WTC11 (cell line): ENCODE data around the gene CAMK2D. TPM values are rescaled to one million over a fixed set of nuclear protein-coding genes. Genes with fewer than 3 reads are reported as not detected.

ENCODE experiments used
- ATAC-seq: fragments of 200-7000 bp; cut with Tn5 transposase; 2 replicates; pipeline ENCODE4 v1.10.0; 2021; ENCODE audit warnings: mild to moderate bottlenecking, moderate library complexity
- CTCF ChIA-PET: fragments of 300-600 bp; sonication (Branson Sonifier 250); formaldehyde crosslinking; loops from one replicate; lab custom pipeline; 2021; ENCODE audit warnings: antibody characterized with exemption; lab: Charles Lee
- POLR2A ChIA-PET: fragments of 350-600 bp; sonication (Branson Sonifier 250); formaldehyde crosslinking; loops from one replicate; lab custom pipeline; 2021; ENCODE audit warnings: antibody characterized with exemption; lab: Charles Lee
- DNase-seq: peaks from one replicate; pipeline ENCODE4 v3.0.0; 2021; ENCODE audit warnings: low spot score
- H3K27ac Mint-ChIP-seq: 2 replicates; pipeline ENCODE4 v1.8.0; 2021; ENCODE audit warnings: mixed read lengths
- H3K27me3 Mint-ChIP-seq: 2 replicates; pipeline ENCODE4 v1.8.0; 2021; ENCODE audit warnings: low read depth, mild to moderate bottlenecking, moderate library complexity, mixed read lengths
- H3K36me3 Mint-ChIP-seq: 2 replicates; pipeline ENCODE4 v1.8.0; 2021; ENCODE audit warnings: mixed read lengths
- H3K4me1 Mint-ChIP-seq: 2 replicates; pipeline ENCODE4 v1.8.0; 2022; ENCODE audit warnings: mixed read lengths
- H3K4me3 Mint-ChIP-seq: 2 replicates; pipeline ENCODE4 v1.8.0; 2021; ENCODE audit warnings: mild to moderate bottlenecking, moderate library complexity, mixed read lengths
- H3K9me3 Mint-ChIP-seq: 2 replicates; pipeline ENCODE4 v1.8.0; 2021; ENCODE audit warnings: mixed read lengths
- CTCF ChIP-seq: fragments of 200-600 bp; IDR thresholded peaks from 2 replicates; pipeline ENCODE4 v1.8.0; 2022; ENCODE audit warnings: antibody characterized with exemption
- ELF4 ChIP-seq: sonication (generic); formaldehyde crosslinking; IDR thresholded peaks from 2 replicates; pipeline ENCODE4 v1.8.1; 2022; ENCODE audit warnings: low read depth, mild to moderate bottlenecking, moderate library complexity, missing genetic modification reagents
- ESRRA ChIP-seq: sonication (generic); formaldehyde crosslinking; IDR thresholded peaks from 2 replicates; pipeline ENCODE4 v1.8.1; 2022; ENCODE audit warnings: mild to moderate bottlenecking, missing genetic modification reagents, borderline replicate concordance
- FOXJ3 ChIP-seq: sonication (generic); formaldehyde crosslinking; IDR thresholded peaks from 2 replicates; pipeline ENCODE4 v1.9.0; 2021; ENCODE audit warnings: missing genetic modification reagents, mild to moderate bottlenecking, borderline replicate concordance
- GTF2I ChIP-seq: fragments of 250-450 bp; sonication (Bioruptor Pico); conservative IDR thresholded peaks from 2 replicates; pipeline ENCODE4 v1.4.0; 2021; ENCODE audit warnings: mild to moderate bottlenecking
- HMGA2 ChIP-seq: fragments of 250-450 bp; sonication (Bioruptor Pico); IDR thresholded peaks from 2 replicates; pipeline ENCODE4 v1.4.0; 2021; ENCODE audit warnings: mild to moderate bottlenecking, moderate library complexity
- IRF2 ChIP-seq: sonication (generic); formaldehyde crosslinking; IDR thresholded peaks from 2 replicates; pipeline ENCODE4 v1.8.0; 2022; ENCODE audit warnings: low read depth, missing genetic modification reagents, borderline replicate concordance
- JUN ChIP-seq: sonication (generic); formaldehyde crosslinking; IDR thresholded peaks from 2 replicates; pipeline ENCODE4 v1.8.0; 2023; ENCODE audit warnings: mild to moderate bottlenecking, missing genetic modification reagents
- MXD4 ChIP-seq: fragments of 250-450 bp; sonication (Bioruptor Pico); IDR thresholded peaks from 2 replicates; pipeline ENCODE4 v1.8.0; 2021; ENCODE audit warnings: mild to moderate bottlenecking, moderate library complexity, borderline replicate concordance
- NFATC4 ChIP-seq: fragments of 250-450 bp; sonication (Bioruptor Pico); IDR thresholded peaks from 2 replicates; pipeline ENCODE4 v1.9.0; 2021; ENCODE audit warnings: mild to moderate bottlenecking
- NFE2L1 ChIP-seq: sonication (generic); formaldehyde crosslinking; IDR thresholded peaks from 2 replicates; pipeline ENCODE4 v1.8.1; 2023; ENCODE audit warnings: missing genetic modification reagents
- NR1H2 ChIP-seq: sonication (generic); formaldehyde crosslinking; IDR thresholded peaks from 2 replicates; pipeline ENCODE4 v1.9.0; 2021; ENCODE audit warnings: mild to moderate bottlenecking, moderate library complexity, missing genetic modification reagents
- NR2C2 ChIP-seq: sonication (generic); formaldehyde crosslinking; IDR thresholded peaks from 2 replicates; pipeline ENCODE4 v1.8.0; 2022; ENCODE audit warnings: mild to moderate bottlenecking, missing genetic modification reagents
- RORB ChIP-seq: fragments of 250-450 bp; sonication (Bioruptor Pico); IDR thresholded peaks from 2 replicates; pipeline ENCODE4 v1.9.0; 2021; ENCODE audit warnings: mild to moderate bottlenecking
- TEAD1 ChIP-seq: sonication (generic); formaldehyde crosslinking; IDR thresholded peaks from 2 replicates; pipeline ENCODE4 v1.8.0; 2022; ENCODE audit warnings: mild to moderate bottlenecking, missing genetic modification reagents
- TEAD4 ChIP-seq: sonication (generic); formaldehyde crosslinking; IDR thresholded peaks from 2 replicates; pipeline ENCODE4 v1.8.0; 2022; ENCODE audit warnings: mild to moderate bottlenecking, missing genetic modification reagents
- USF2 ChIP-seq: sonication (generic); formaldehyde crosslinking; IDR thresholded peaks from 2 replicates; pipeline ENCODE4 v1.8.1; 2023; ENCODE audit warnings: mild to moderate bottlenecking, missing genetic modification reagents, moderate library complexity
- ZBTB21 ChIP-seq: sonication (generic); formaldehyde crosslinking; IDR thresholded peaks from 2 replicates; pipeline ENCODE4 v1.8.1; 2023; ENCODE audit warnings: mild to moderate bottlenecking, missing genetic modification reagents, borderline replicate concordance
- ZNF121 ChIP-seq: sonication (generic); formaldehyde crosslinking; IDR thresholded peaks from 2 replicates; pipeline ENCODE4 v1.8.0; 2023; ENCODE audit warnings: missing genetic modification reagents
- ZNF138 ChIP-seq: sonication (generic); formaldehyde crosslinking; conservative IDR thresholded peaks from 2 replicates; pipeline ENCODE4 v1.8.1; 2022; ENCODE audit warnings: mild to moderate bottlenecking, moderate library complexity, missing genetic modification reagents
- total RNA-seq: library from RNA; stranded (reverse); gene quantifications from 3 replicates; pipeline ENCODE4 v1.2.3, GENCODE V29; 2021
- TF ChIP-seq, protein P1 (sequence below): sonication (generic); formaldehyde crosslinking; IDR thresholded peaks from 2 replicates; pipeline ENCODE4 v1.8.1; 2022; ENCODE audit warnings: missing genetic modification reagents, borderline replicate concordance
- TF ChIP-seq, protein P2 (sequence below): fragments of 250-450 bp; sonication (Bioruptor Pico); IDR thresholded peaks from 2 replicates; pipeline ENCODE4 v1.9.0; 2021; ENCODE audit warnings: moderate library complexity, mild to moderate bottlenecking, inconsistent platforms, borderline replicate concordance
- TF ChIP-seq, protein P3 (sequence below): sonication (generic); formaldehyde crosslinking; IDR thresholded peaks from 2 replicates; pipeline ENCODE4 v1.8.1; 2023; ENCODE audit warnings: mild to moderate bottlenecking, moderate library complexity, missing genetic modification reagents
- TF ChIP-seq, protein P4 (sequence below): fragments of 250-450 bp; sonication (Bioruptor Pico); IDR thresholded peaks from 2 replicates; pipeline ENCODE4 v1.9.0; 2021; ENCODE audit warnings: mild to moderate bottlenecking
- TF ChIP-seq, protein P5 (sequence below): sonication (generic); formaldehyde crosslinking; IDR thresholded peaks from 2 replicates; pipeline ENCODE4 v1.8.1; 2023; ENCODE audit warnings: mild to moderate bottlenecking, missing genetic modification reagents
- TF ChIP-seq, protein P6 (sequence below): sonication (generic); formaldehyde crosslinking; IDR thresholded peaks from 2 replicates; pipeline ENCODE4 v1.8.0; 2022; ENCODE audit warnings: mild to moderate bottlenecking, missing genetic modification reagents

The CAMK2D gene
- total RNA-seq, 1 experiment from 2014 or later: 16.5 TPM

- H3K4me3 Mint-ChIP-seq: no peak overlapping the region
- H3K9me3 Mint-ChIP-seq: peaks cover 15% of the 10 kb centered on the region
- no peaks in the 10 kb centered on the region for H3K4me1 Mint-ChIP-seq
- ATAC-seq (no peak), DNase-seq (no peak)
- H3K27me3 Mint-ChIP-seq: no peaks in the 10 kb centered on the region
- POLR2A ChIA-PET: no interaction called here
- CTCF ChIA-PET: no interaction called here
- no peak overlapping the region for H3K27ac Mint-ChIP-seq
- TF ChIP-seq ZBTB21 (CRISPR knock-in tag): no peak
- no peak for TF ChIP-seq RORB
- no peak for TF ChIP-seq ELF4 (CRISPR knock-in tag)
- no peak for TF ChIP-seq ESRRA
- TF ChIP-seq TEAD1 (CRISPR knock-in tag): no peak
- no peak for TF ChIP-seq TEAD4 (CRISPR knock-in tag)
- TF ChIP-seq, protein P1, sequence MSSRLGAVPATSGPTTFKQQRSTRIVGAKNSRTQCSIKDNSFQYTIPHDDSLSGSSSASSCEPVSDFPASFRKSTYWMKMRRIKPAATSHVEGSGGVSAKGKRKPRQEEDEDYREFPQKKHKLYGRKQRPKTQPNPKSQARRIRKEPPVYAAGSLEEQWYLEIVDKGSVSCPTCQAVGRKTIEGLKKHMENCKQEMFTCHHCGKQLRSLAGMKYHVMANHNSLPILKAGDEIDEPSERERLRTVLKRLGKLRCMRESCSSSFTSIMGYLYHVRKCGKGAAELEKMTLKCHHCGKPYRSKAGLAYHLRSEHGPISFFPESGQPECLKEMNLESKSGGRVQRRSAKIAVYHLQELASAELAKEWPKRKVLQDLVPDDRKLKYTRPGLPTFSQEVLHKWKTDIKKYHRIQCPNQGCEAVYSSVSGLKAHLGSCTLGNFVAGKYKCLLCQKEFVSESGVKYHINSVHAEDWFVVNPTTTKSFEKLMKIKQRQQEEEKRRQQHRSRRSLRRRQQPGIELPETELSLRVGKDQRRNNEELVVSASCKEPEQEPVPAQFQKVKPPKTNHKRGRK (CRISPR knock-in tag): no peak
- TF ChIP-seq, protein P2, sequence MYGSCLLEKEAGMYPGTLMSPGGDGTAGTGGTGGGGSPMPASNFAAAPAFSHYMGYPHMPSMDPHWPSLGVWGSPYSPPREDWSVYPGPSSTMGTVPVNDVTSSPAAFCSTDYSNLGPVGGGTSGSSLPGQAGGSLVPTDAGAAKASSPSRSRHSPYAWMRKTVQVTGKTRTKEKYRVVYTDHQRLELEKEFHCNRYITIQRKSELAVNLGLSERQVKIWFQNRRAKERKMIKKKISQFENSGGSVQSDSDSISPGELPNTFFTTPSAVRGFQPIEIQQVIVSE (CRISPR knock-in tag): no peak
- no peak for TF ChIP-seq ZNF138 (CRISPR knock-in tag)
- TF ChIP-seq JUN: no peak
- TF ChIP-seq ZNF121 (CRISPR knock-in tag): no peak
- TF ChIP-seq MXD4 (CRISPR knock-in tag): no peak
- TF ChIP-seq HMGA2 (CRISPR knock-in tag): no peak
- H3K36me3 Mint-ChIP-seq: peaks cover 4% of the 10 kb centered on the region; the same call in 1 of the 2 replicates
Measured at GRCh38 chr4:113806850-113807249, 45.3 kb upstream of the CAMK2D start.

DNA sequence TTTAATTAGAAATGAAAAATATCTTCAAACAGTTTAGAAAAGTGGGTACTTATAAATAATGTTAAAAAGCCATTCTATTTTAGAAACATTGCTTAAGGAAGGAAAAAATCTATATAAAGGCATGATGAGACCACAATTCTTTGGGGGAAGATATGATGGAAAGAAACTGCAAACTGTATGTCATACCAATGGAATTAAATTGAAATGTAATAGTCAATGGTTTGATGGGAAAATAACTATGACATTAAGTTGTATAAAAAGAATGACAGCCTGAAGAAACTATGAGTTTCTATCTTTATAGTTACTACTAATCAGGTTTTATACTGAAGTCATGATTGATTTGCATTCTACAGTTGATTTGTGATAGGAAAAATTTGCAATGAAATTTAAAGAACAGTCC is 40.3 kb upstream of the CAMK2D start:
- POLR2A ChIA-PET: no interaction called here
- TF ChIP-seq ZBTB21 (CRISPR knock-in tag) (no peak), NFATC4 (no peak), NR1H2 (no peak), CTCF (no peak), FOXJ3 (CRISPR knock-in tag) (no peak), NFE2L1 (CRISPR knock-in tag) (no peak), NR2C2 (CRISPR knock-in tag) (no peak), USF2 (CRISPR knock-in tag) (no peak), IRF2 (CRISPR knock-in tag) (no peak), GTF2I (CRISPR knock-in tag) (no peak), ELF4 (CRISPR knock-in tag) (no peak)
- TF ChIP-seq, protein P3, sequence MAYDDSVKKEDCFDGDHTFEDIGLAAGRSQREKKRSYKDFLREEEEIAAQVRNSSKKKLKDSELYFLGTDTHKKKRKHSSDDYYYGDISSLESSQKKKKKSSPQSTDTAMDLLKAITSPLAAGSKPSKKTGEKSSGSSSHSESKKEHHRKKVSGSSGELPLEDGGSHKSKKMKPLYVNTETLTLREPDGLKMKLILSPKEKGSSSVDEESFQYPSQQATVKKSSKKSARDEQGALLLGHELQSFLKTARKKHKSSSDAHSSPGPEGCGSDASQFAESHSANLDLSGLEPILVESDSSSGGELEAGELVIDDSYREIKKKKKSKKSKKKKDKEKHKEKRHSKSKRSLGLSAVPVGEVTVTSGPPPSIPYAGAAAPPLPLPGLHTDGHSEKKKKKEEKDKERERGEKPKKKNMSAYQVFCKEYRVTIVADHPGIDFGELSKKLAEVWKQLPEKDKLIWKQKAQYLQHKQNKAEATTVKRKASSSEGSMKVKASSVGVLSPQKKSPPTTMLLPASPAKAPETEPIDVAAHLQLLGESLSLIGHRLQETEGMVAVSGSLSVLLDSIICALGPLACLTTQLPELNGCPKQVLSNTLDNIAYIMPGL (CRISPR knock-in tag): no peak
- TF ChIP-seq, protein P4, sequence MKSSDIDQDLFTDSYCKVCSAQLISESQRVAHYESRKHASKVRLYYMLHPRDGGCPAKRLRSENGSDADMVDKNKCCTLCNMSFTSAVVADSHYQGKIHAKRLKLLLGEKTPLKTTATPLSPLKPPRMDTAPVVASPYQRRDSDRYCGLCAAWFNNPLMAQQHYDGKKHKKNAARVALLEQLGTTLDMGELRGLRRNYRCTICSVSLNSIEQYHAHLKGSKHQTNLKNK (CRISPR knock-in tag): no peak
- TF ChIP-seq, protein P5, sequence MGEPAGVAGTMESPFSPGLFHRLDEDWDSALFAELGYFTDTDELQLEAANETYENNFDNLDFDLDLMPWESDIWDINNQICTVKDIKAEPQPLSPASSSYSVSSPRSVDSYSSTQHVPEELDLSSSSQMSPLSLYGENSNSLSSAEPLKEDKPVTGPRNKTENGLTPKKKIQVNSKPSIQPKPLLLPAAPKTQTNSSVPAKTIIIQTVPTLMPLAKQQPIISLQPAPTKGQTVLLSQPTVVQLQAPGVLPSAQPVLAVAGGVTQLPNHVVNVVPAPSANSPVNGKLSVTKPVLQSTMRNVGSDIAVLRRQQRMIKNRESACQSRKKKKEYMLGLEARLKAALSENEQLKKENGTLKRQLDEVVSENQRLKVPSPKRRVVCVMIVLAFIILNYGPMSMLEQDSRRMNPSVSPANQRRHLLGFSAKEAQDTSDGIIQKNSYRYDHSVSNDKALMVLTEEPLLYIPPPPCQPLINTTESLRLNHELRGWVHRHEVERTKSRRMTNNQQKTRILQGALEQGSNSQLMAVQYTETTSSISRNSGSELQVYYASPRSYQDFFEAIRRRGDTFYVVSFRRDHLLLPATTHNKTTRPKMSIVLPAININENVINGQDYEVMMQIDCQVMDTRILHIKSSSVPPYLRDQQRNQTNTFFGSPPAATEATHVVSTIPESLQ (CRISPR knock-in tag): no peak
- TF ChIP-seq, protein P6, sequence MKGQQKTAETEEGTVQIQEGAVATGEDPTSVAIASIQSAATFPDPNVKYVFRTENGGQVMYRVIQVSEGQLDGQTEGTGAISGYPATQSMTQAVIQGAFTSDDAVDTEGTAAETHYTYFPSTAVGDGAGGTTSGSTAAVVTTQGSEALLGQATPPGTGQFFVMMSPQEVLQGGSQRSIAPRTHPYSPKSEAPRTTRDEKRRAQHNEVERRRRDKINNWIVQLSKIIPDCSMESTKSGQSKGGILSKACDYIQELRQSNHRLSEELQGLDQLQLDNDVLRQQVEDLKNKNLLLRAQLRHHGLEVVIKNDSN (CRISPR knock-in tag): no peak

More for the DNA sequence above, 40.3 kb upstream of the CAMK2D start:
- H3K27me3 Mint-ChIP-seq: no peaks in the 10 kb centered on the region
- DNase-seq (no peak), ATAC-seq (no peak)
- CTCF ChIA-PET: no interaction called here
- H3K36me3 Mint-ChIP-seq: peaks cover 10% of the 10 kb centered on the region; the same call in 1 of the 2 replicates
- H3K4me1 Mint-ChIP-seq: no peaks in the 10 kb centered on the region
- no peak overlapping the region for H3K4me3 Mint-ChIP-seq
- peaks cover 24% of the 10 kb centered on the region for H3K9me3 Mint-ChIP-seq
- no peak overlapping the region for H3K27ac Mint-ChIP-seq
